HL-60/S4 treated with phorbol 12-myristate 13-acetate at 8.2 ng/mL for 4 days and 3 days (cell line): ENCODE data around the gene DYRK1B.
"Not testable (repeated sequence)": the region's sequence is repeated elsewhere in the genome, so short reads cannot be mapped to it uniquely, and the experiment has no call there.

Experiments used
- in situ Hi-C: fragments of 300-500 bp; cut with MboI; formaldehyde crosslinking; loops from 2 replicates; pipeline ENCODE4 v1.15.0; 2022; ENCODE audit warnings: low sequenced_read_pairs

DYRK1B gene

GRCh38 chr19:39814111-39814510 is 19.9 kb downstream of the DYRK1B start:
- in situ Hi-C loops = not testable (repeated sequence)

DNA sequence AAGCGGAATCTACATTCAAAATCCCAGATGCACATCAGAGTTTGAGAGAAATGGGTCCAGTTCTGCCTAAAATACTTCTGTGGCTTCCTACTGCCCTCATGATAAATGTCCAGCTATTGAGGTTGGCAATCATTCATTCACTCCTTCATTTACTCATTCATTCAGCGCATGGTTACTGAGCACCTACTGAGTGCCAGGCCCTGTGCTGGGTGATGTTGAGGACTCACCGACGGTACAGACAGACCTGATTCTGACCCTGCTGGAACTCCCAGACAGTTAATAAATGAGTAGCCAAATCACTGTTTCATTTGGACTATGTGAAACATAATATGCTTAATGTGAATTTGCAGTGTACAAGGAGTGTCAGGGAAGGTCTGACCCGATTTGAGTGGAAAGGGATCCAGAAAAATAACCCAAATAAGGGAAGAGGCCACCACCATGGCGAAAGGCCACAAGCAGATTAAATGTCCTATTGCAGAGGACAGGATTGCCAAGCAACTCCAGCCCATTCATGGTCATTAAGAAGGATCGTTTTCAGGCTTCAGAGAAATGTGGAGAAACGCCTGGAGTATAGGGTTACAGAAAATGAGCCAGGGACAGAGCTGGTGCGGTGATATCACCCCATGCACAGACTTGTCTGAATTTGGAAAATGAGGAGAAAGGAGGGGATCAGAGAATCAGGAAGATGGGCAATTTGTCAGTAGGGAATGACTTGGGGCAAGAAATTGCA is 20.5 kb downstream of the DYRK1B start:
- in situ Hi-C loops = no loop called here

GRCh38 chr19:39811064-39811463 is 22.9 kb downstream of the DYRK1B start:
- in situ Hi-C loops = no loop called here

DNA sequence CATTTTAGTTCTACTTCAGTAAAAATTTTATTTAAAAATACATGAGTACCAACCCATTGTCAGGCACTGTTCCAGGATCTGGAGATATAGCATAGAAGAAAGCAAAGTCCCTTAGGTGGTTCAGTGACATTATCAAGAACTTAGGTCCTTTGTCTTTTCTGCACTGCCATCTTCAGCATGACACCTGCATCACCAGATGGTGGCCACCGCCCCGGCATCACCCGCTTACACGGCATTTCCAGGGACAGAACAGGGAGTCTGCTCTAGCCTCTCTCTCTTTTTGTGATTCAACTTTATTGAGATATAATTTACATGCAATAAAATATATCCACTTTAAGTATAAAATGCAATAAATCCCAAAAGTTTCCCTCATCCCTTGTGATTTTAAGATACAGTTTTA is 23.5 kb downstream of the DYRK1B start:
- in situ Hi-C loops = no loop called here

- in situ Hi-C loops = no loop called here
These were observed 24.6 kb downstream of the DYRK1B start for GRCh38 chr19:39809368-39809767.

GRCh38 chr19:39808688-39809087 is 25.3 kb downstream of the DYRK1B start:
- in situ Hi-C loops = not testable (repeated sequence)

DNA sequence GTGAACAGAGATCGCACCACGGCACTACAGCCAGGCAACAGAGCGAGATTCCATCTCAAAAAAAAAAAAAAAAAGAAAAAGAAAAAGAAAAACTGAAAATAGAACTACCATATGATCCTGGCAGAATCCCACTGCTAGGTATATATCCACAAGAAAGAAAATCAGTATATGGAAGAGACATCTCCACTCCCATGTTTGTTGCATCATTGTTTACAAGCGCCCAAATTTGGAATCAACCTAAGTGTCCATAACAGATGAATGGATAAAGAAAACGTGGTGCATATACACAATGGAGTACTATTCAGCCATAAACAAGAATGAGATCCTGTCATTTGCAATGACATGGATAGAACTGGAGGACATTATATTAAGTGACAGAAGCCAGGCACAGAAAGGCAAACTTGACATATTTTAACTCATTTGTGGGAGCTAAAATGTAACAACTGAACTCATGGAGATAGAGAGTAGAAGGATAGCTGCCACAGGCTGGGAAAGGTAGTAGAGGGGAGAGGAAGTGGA is 26.1 kb downstream of the DYRK1B start:
- in situ Hi-C loops = no loop called here

DNA sequence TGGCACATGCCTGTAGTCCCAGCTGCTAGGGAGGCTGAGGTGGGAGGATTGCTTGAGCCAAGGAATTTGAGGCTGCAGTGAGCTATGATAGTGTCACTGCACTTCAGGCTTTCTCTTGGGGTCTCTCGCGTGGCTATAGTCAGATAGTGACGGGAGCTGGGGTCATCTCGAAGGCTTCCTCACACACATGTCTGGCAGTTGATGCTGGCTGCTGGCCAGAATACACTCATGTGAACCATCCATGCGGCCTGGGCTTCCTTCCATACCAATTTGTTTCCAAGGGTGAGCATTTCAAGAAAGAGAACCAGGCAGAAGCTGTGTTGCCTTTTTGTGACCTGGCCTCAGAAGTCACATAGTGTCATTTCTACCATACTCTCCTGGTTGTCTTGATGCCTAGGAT is 28.9 kb downstream of the DYRK1B start:
- in situ Hi-C loops = no loop called here

- in situ Hi-C loops = no loop called here
These were observed 31.0 kb downstream of the DYRK1B start for GRCh38 chr19:39802958-39803357.

DNA sequence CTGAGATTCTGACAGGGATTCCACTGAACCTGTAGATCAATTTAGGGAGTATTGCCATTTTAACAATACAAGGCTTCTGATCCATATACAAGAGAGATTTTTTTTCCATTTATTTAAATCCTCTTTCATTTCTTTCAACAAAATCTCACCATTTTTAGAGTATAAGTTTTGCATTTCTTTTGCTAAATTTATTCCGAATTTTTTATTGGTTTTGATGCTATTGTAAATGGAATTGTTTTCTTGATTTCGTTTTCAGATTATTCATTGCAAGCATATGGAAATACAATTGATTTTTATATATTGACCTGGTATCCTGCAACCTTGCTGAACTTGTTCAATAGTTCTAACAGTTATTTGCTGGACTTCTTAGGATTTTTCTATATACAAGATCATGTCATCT is 36.9 kb downstream of the DYRK1B start:
- in situ Hi-C loops = no loop called here

DNA sequence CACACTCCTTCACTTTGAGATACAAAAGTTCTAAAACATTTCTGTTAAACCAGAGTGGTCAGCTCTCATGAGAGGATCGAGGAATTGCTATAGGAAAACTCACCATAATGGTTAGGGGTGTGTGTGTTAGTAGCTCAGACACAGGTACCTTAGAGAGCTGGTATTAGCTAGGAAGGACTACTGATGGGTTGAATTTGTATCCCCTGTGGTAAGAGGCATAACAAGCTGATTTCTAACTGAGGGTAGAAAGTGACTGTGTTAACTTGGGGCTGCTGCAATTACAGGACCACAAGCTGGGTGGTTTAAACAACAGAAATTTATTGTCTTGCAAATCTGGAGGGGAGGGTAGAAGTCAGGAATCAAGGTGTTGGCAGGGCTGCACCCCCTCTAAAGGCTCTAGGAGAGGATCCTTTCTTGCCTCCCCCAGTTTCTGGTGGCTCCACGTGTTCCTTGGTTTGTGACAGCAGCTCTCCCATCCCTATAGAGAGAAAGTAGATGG is 37.9 kb downstream of the DYRK1B start:
- in situ Hi-C loops = no loop called here

DNA sequence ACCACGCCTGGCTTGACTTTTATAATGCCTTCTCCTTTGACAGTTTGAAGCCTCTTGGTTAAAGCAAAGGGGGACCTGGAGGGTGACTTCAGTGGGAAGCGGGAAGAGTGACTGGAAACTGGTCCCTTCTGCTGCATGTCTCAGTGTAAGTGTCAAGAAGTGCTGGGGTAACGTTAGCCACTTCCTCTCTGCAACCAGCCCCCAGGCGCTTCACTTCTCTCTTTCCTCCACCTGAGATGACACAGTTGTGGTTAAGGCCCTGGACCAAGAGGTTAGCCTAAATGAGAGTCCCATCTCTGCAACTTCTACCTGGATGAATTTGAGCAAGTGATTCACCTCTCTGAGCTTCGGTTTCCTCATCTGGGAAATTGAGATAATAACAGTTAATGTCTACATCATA is 39.0 kb downstream of the DYRK1B start:
- in situ Hi-C loops = no loop called here

DNA sequence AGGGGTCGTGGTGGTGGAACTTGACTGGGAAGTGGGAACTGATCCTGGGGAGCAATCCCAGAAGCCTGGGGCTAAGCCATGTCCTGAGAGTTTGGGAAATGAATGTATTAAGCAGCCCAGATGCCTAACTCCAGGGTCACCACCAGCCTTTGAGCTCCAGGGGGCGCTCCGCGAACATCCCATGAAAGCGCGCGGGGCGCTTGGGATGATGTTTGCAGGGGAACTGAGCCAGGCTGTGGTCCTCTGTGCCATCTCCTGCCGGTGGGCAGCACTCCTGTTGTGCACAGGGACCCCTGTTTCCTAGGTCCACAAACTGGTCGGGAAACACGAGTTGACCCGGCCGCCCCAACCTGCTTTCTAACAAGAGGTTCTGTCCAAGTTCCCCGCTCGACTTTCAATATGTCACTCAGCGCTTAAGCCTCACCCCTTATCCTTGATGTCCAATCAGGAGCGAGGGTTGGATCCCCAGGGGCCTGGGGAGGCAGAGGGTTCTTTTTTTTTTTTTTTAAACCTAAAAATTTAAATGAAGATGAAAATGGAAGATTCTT is 40.9 kb downstream of the DYRK1B start:
- in situ Hi-C loops = no loop called here

DNA sequence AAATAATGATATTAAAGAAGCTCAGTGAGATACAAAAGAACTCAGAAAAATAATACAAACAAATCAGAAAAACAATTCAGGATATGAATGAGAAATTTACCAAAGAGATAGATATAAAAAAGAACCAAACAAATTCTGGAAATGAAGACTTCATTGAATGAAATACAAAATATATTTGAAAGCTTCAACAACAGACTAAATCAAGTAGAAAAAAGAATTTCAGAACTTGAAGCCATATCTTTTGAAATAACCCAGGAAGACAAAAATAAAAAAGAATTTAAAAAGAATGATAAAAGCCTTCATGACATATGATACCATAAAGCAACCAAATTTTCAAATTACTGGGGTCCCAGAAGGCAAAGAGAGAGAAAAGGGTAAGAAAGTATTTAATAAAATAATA is 45.7 kb downstream of the DYRK1B start:
- in situ Hi-C loops = no loop called here

DNA sequence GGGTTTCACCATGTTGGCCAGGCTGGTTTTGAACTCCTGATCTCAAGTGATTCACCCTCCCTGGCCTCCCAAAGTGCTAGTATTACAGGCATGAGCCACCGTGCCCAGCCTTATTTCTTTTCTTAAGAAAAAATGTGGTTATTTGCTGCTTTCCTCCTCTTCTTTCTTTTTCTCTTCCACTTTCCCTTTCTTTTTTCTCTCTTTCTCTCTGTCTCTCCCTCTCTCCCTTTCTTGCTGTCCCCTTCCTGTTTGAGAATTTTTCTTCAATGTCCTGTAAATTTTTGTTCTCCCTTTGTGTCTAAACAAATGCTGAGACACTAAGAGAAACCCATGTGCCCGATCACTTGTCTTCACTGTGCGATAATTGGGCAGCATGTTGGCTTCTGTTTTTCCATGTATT is 53.1 kb downstream of the DYRK1B start:
- in situ Hi-C loops = no loop called here

DNA sequence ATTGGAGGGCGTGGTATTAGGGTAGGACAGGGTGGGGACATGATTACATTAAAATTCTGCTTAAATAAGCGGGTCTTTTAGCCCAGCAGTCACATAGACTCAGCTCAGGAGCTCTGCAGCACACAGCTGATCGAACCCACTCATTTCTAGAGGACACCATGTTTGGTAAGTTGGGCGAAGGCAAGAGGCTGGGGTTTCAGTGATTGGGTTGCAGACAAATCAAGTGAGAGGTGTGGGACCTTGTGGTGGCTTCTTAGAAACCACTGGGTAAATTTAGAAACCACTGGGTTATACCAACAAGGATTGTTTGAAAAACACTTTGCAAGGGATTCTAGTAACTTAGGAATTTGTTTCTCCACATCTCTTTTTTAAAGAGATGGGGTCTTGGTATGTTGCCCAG is 55.2 kb downstream of the DYRK1B start, which contains the start of gene LEUTX:
Gene LEUTX (plus strand): TSS at position 92 of the 400 bp plus-strand sequence. CDS start 67 bp downstream, at position 159.
- in situ Hi-C loops = no loop called here
